Fibroblast of skin of left biceps (primary cell): ENCODE measurements around the gene ZNF117.
"Not testable (repeated sequence)": the region's sequence is repeated elsewhere in the genome, so short reads cannot be mapped to it uniquely, and the experiment has no call there.

Source experiments
- DNase-seq, 2 experiments: peaks; one replicate each; pipeline ENCODE4 v3.0.0-alpha.2; 2013; ENCODE audit warnings: low read depth in 2 of 2

The ZNF117 gene

DNA sequence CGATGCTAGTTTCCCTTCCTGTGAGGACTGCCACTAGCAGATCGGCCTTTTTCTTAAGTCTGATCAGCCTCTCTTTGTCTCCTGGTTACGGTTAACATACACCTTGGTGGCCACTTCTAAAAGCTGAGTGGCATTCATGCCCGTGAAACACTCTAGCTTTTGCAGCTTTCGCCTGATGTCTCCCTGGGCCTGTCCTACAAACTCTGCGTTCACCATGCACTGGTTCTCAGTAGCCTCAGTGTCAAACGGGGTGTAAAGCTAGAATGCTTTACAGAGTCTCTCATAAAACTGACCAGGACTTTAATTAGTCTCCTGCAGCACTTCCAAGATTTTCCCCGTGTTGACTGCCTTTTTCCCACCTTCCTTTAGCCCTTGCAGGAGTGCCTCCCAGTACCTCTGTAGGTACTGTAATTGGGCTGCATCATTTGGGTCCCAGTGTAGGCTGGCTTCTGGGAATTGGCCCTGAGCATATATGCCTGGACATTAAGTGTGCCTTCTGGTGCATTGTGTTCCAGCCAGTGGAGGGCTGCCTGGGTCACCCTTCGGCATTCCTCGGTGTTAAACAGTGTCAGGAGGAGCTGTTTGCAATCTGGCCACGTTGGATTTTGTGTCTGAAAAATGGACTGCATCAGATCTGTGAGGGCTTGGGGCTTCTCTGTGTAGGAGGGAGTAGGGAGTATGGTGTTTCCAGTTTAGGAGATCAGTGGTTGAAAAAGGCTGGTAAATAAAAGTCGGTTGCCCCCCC is 6.5 kb upstream of the ZNF117 start:
- DNase-seq = no peak

DNA sequence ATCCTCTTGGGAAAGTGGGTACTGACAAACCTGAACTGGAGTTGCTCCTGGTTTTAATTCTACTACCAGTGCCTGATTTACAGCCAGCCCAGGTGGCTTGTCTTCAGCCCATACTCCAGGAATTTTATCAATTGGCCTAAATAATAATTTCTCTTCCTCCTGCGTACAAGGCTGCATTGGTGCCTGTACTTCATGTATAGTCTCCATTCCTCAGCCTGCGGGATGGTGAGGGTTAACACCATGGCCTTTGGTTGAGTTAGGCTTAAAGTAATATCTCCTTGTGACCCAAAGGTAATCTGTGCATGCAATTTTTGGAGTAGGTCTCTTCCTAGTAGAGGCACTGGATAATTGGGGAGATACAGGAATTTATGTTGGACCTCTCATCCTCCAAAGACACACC is 5.5 kb upstream of the ZNF117 start:
- DNase-seq = no peak

DNA sequence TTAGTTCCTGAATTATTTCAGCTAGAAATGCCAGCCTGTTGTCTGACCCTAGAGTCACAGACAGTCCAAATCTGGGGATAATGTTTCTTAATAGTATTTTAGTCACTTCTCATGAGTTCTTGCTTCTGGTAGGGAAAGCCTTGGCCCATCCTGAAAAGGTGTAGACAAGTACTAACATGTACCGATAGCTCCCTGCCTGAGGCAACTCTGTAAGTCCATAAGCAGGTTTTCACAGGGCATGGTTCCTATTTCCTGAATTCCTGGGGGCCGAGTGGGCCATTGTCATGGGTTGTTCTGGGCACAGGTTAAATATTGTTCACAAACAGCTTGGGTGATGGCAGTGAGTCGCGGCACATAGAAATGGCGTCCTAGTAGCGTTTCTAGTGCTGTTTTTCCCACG is 3.1 kb upstream of the ZNF117 start:
- DNase-seq = no peak

DNA sequence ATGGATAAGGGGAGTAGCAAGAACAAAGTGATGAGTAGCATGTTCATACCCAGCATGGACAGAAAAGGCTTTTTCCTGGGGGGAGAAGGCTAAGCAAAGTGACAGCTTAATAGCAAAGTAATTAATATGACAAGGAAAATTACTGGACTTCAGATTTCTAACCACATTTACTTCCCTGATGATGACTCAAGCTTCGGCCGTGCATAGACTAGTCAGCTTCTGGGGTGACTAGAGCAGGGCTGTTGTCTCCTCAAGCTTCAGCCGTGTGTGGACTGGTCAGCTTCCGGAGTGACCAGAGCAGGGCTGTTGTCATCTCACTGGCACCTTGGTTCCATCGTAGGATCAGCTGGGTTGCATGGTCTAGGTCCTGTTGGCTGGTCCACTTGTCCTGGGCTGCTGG is 2.1 kb upstream of the ZNF117 start:
- no peak for DNase-seq

DNA sequence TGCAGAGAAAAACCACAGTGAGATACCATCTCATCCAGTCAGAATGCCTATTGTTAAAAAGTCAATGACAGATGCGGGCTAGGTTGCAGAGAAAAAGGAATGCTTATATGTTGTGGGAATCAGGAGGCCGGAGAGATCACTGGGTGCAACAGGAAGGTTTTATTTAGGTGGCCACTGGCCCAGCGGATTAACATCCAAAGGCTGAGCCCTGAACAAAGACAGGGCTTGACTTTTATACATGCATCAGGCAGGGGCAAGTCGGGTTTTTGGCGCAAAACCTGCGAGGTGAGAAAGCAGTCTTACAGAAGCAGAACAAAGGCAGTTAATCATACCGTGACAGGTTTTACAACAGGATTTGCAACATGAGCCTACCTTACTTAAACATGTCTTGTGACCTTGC is 620 bp downstream of the ZNF117 start:
- no peak for DNase-seq

DNA sequence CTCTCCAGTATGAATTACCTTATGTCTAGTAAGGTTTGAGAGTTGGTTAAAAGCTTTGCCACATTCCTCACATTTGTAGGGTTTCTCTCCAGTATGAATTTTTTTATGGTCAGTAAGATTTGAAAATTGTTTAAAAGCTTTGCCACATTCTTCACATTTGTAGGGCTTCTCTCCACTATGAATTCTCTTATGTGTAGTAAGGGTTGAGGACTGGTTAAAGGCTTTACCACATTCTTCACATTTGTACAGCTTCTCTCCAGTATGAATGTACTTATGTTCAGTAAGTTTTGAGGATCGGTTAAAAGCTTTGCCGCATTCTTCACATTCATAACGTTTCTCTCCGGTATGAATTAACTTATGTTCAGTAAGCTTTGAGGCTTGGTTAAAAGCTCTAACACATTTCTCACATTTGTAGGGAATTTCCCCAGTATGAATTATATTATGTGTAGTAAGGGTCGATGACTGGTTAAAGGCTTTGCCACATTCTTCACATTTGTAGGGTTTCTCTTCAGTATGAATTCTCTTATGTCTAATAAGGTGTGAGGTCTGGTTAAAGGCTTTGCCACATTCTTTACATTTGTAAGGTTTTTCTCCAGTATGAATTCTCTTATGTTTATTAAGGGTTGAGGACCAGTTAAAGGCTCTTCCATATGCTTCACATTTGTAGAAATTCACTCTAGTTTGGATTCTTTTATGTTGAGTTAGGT is 12.2 kb downstream of the ZNF117 start:
- DNase-seq = no peak

DNA sequence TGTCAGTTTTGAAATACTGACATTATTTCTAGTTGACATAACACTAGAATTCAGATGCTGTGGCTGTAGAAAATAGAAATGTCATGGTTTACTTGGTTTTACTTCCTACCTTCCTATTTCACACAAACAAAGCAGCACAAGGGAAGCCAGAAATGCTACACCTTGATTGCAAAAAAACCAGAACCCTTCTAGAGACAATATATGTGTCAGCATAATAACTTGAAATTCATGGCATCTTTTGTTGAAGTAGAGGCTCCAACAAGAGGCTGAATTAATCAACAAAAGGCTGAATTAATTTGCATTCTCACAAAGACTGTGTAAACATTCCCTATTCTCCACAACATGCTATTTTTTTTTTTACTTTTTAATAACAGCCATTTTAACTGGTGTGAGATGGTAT is 25.2 kb downstream of the ZNF117 start:
- DNase-seq = no peak

DNA sequence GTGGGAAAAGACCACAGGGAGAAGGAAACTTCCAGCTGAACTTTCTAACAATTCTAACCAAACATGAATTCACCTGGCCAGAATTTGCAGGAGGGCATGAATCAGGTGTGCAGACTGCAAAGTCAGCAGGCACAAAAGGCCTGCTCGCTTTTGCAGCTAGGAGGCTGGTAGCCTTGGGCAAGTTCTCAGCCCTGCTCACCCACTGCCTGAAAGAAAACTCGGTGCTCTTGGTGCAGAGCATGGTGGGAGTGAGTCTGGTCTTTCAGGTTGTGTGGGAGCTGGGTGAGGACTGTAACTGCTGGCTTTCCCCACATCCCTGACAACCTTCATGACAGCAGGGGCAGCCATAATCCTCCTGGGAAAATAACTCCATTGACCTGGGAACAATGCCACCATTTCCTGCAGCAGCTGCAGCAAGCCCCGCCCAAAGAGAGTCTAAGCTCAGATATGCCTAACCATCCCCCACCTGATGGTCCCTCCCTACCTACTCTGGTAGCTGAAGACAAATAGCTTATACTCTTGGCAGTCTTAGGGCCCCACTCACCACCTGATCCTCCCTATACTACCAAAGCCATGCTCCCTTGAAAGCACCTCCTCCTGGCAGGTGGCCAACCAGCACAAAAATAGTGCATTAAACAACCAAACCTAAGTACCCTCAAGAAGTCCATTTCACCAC is 31.6 kb downstream of the ZNF117 start:
- DNase-seq = no peak

DNA sequence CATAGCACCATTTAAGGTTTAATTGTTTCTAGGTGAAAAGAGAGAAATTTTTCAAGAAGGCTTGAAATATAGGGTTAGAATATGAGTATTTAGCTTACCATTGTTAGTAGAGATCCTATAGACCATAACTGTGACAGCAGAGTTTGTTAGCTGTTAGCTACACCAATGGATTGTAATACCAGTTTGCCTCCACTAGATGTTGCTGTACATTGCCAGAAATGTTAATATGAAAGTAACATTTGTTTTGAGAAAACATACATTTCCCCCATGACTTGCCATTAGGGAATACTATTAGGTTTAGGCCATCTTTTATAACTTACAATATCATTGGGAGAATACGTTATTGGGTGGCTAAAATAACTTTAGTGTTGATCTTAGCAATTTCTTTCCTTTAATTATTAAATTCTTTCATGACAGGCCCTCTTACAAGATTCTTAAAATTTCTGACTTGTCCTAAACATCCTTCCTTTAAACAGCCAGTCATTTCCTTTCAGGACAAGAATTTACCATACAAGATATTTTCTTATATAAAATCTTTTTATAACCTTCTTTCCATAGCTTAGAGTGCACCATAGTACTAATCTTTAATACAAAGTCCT is 39.5 kb downstream of the ZNF117 start:
- peak; percentile 4 to 5 for DNase-seq

DNA sequence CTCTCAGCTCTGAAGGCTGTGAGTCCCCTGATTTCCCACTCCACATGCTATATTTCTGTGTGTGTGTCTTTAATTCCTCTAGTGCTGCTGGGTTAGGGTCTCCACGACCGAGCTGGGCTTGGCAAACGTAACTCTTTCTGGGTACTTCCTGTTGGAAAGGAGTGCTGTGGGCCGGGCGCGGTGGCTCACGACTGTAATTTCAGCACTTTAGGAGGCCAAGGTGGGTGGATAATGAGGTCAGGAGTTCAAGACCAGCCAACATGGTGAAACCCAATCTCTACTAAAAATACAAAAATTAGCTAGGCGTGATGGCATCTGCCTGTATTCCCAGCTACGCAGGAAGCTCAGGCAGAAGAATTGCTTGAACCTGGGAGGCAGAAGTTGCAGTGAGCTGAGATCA is 40.2 kb downstream of the ZNF117 start:
- DNase-seq = not testable (repeated sequence)

DNA sequence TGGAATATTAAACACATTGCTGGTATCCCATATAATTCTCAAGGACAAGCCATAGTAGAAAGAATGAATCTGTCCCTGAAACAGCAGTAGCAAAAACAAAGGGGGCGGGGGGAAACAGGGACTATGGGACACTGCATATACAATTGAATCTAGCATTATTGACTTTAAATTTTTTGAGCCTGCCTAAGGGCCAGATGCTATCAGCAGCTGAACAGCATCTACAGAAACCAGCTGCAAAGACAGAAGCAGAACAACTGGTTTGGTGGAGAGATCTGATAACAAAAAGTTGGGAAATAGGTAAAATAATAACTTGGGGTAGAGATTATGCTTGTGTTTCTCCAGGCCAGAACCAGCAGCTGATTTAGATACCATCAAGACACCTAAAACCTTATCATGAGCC is 42.1 kb downstream of the ZNF117 start:
- not testable (repeated sequence) for DNase-seq

DNA sequence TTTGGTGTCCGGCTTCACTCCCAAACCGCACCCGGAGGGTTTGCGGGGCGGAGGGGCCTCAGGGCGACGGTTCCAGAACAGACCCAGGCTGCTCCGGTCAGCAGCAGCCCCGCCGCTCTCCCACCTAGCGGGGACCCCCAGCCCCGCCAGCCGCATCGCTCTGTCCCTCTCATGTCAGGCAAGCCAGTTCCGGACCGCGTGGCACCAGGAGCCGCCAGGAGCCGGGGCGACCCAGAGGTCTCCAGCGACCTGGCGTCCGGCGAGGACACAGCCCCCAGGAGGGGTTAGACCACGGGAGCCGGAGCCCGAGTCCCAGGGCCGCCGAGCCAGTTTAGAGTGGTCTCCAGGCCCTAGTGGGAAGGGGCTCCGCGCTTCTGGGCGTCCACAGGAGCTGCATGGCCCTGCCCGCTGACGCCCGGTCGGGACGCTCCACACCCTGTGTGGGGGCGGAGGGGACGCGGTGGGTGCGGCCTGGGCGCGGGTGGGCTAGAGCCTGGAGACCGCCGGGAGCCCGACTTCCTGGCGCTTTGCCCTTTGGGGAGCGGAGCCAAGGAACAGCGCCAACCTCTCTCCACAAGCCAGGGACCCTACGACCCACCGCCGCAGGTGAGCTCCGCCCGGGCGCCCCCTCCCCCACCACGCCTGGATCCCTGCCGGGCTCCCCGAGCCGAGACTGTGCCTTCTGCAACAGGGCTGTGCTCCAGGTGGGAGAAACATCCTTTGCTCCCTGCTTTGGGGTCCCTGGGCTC is 43.4 kb downstream of the ZNF117 start:
- no peak for DNase-seq

DNA sequence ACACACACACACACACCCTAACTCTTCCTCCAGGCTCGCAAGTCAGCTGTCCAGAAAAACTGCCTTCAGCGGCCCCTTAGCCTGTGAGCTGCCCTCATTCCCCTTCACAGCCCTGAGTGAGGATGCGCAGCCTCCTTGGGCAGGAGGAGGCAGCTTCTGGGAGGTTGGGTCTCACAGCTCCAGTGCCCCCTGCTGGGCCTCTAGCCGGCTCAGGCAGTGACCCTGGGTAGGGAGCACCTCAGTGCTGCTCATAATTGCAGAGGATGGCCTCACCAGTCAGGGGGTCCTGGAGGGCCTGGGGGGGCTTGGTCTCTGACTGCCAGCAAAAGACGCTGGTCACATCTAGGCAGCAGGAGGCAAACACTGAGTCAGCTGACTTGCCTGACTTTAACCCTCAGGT is 44.1 kb downstream of the ZNF117 start:
- no peak for DNase-seq

DNA sequence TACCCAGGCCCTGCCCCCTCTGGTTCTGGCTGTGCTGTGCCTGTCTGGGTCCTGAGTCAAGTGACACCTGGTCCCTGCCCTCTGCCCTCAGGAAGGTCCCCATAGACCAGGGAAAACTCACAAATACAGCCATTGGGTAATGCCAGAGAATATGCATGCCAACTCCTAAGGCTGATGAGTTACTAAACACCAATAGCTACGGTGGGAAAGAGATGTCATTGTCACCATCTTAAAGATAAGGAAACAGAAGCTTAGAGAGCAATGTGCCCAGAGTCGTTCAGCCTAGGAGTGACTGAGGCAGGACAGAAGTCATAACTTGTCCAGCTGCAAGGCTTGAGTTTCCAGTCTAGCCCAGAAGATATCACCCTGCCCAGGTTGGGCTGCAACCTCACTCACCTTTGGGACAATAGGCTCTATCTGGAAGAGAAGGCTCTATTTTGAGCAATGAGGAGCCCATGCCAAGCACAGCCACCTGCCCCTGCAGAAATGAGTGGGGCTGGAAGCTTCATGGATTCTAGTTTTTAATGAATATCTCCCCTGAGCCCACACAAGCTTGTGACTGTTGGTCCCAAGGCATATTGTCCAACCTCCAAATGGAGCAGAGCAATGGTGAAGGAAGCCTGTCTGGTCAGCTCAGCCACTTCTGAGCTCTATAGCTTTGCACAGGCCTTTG is 45.2 kb downstream of the ZNF117 start:
- DNase-seq = no peak

DNA sequence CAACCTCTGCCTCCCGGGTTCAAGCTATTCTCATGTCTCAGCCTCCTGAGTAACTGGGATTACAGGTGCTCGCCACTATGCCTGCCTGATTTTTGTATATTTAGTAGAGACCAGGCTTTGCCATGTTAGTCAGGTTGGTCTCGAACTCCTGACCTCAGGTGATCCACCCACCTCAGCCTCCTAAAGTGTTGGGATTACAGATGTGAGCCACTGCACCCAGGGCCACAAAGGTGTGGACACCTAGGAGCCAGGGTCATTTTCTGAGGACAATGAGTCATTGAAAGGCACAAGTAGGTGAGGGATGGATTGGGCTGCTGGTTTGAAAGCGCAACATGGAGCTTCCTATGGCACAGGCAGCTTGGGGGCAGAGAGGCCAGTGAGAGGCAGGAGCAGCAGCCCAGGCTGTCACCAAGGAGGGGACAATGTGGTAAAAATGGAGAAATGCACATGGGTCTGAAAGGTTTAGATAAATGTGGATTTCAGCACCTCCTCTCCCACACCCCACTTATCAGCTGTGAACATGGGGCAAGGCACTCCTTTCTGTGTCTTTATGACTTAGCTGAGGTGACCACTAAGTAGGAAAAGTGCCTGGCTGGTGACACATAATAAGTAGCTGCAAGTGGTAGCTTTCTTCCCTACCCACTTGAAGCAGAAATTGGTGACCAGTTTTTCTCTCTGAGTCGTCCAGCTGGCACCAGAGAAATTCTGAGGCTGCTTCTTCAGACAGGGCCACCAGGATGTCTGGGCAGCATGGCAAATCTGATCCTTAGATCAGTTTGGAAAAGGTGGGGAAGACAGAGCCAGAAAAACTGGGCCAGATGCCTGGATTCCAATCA is 46.0 kb downstream of the ZNF117 start:
- not testable (repeated sequence) for DNase-seq

DNA sequence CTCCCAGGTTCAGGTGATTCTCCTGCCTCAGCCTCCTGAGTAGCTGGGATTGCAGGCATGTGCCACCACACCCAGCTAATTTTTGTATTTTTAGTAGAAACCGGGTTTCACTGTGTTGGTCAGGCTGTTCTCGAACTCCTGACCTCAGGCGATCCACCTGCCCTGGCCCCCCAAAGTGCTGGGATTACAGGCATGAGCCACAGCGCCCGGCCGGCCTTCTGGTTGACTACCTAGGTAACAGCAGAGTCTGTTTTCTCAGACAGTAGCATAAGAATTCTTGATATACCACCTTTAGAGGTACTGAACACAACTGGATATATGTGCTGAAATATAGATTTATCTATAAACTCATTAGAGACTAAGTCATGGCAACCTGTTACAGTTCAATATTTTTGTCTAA is 50.8 kb downstream of the ZNF117 start:
- not testable (repeated sequence) for DNase-seq

DNA sequence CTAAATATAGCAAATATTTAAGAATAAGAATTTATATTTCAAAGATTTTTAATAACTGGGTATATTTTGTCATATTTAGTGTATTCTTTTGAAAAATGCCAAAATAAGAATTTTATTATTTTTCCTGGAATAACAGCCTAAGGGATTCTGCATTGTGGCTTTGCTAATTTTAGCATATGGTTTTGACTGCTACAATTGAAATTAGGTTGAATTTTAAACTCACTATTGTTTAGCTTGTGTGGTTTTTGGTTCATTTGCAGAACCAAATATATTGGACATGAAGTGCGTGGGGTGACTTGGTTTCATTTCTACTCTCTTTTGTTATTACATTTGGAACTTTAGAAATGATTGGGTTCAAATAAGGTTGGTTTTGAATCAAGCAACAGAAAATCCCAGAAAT is 52.3 kb downstream of the ZNF117 start:
- DNase-seq = no peak

DNA sequence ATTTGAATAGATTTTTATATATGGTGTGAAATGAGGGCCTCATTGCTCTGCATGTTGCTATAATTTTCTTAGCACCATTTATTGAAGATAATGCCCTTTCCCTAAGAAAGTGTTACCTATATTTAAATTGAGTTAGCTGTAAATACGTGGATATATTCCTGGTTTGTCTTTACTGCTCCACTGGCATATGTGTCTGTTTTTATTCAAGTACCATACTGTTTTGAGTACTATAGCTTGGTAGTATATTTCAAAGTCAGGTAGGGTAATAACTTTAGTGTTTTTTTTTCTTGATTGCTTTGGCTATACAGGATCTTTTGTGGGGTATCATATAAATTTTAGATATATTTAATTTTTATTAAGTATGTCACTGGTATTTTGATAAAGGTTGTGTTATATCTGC is 56.4 kb downstream of the ZNF117 start:
- no peak for DNase-seq

DNA sequence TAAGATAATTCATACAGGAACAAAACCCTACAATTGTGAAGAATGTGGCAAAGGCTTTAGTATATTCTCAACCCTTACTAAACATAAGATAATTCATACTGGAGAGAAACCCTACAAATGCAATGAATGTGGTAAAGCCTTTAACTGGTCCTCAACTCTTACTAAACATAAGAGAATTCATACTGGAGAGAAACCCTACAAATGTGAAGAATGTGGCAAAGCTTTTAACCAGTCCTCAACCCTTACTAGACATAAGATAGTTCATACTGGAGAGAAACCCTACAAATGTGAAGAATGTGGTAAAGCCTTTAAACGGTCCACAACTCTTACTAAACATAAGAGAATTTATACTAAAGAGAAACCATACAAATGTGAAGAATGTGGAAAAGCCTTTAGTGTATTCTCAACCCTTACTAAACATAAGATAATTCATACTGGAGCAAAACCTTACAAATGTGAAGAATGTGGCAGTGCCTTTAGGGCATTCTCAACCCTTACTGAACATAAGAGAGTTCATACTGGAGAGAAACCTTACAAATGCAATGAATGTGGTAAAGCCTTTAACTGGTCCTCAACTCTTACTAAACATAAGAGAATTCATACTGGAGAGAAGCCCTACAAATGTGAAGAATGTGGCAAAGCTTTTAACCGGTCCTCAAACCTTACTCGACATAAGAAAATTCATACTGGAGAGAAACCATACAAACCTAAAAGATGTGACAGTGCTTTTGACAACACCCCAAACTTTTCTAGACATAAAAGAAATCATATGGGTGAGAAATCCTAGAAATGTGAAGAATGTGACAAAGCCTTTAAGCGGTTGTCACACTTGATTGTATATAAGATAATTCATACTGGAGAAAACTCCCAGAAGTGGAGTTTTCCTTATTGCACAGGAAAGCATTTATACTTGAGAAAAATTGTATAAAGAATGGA is 62.3 kb downstream of the ZNF117 start:
- DNase-seq = not testable (repeated sequence)
